H9 (cell line): ENCODE measurements around the gene PXDN. TPM values are rescaled to one million over a fixed set of nuclear protein-coding genes. Genes with fewer than 3 reads are reported as not detected.
A peak's percentile ranks its signal among the peaks of the same experiment; 100 is the strongest.

ENCODE experiments used
- DNase-seq: peaks from one replicate; pipeline ENCODE4 v3.0.0-alpha.2; 2017
- H2AFZ ChIP-seq: one replicate; pipeline ENCODE4 v1.6.1; 2013; ENCODE audit warnings: mild to moderate bottlenecking, low read length, control low read depth, moderate library complexity
- H2AK5ac ChIP-seq: 2 replicates; pipeline ENCODE4 v1.6.1; 2013; ENCODE audit warnings: low read length, control low read depth, mixed read lengths; ENCODE audit not compliant: insufficient read length
- H2BK120ac ChIP-seq: one replicate; pipeline ENCODE4 v1.6.1; 2013; ENCODE audit warnings: low read depth, mild to moderate bottlenecking, low read length, control low read depth, inconsistent platforms; ENCODE audit not compliant: poor library complexity, severe bottlenecking
- H2BK12ac ChIP-seq: 2 replicates; pipeline ENCODE4 v1.6.1; 2013; ENCODE audit warnings: low read length, control low read depth, mixed read lengths, low read depth; ENCODE audit not compliant: insufficient read length
- H2BK15ac ChIP-seq: 2 replicates; pipeline ENCODE4 v1.6.1; 2013; ENCODE audit warnings: low read depth, low read length, control low read depth
- H2BK20ac ChIP-seq: one replicate; pipeline ENCODE4 v1.6.1; 2013; ENCODE audit warnings: low read depth, mild to moderate bottlenecking, low read length, control low read depth, inconsistent platforms; ENCODE audit not compliant: poor library complexity, severe bottlenecking
- H2BK5ac ChIP-seq: 2 replicates; pipeline ENCODE4 v1.6.1; 2013; ENCODE audit warnings: low read length, control low read depth, mixed read lengths; ENCODE audit not compliant: insufficient read length
- H3K14ac ChIP-seq: 2 replicates; pipeline ENCODE4 v1.6.1; 2013; ENCODE audit warnings: low read length, control low read depth; ENCODE audit not compliant: insufficient read depth
- H3K18ac ChIP-seq: 2 replicates; pipeline ENCODE4 v1.6.1; 2013; ENCODE audit warnings: low read depth, mild to moderate bottlenecking, mixed read lengths, low read length, control low read depth; ENCODE audit not compliant: insufficient read length
- H3K23ac ChIP-seq: 2 replicates; pipeline ENCODE4 v1.6.1; 2013; ENCODE audit warnings: low read length, control low read depth, mixed read lengths, low read depth; ENCODE audit not compliant: insufficient read length
- H3K23me2 ChIP-seq: 2 replicates; pipeline ENCODE4 v1.6.1; 2013; ENCODE audit warnings: low read depth, mild to moderate bottlenecking, mixed read lengths, low read length, control low read depth; ENCODE audit not compliant: insufficient read length, poor library complexity, severe bottlenecking
- H3K27ac ChIP-seq: 2 replicates; pipeline ENCODE4 v1.5.1; 2013; ENCODE audit warnings: low read length, control low read depth, mixed read lengths, low read depth; ENCODE audit not compliant: insufficient read length
- H3K27me3 ChIP-seq: 2 replicates; pipeline ENCODE4 v1.6.1; 2013; ENCODE audit warnings: low read length, control low read depth, inconsistent platforms; ENCODE audit not compliant: insufficient read depth
- H3K4ac ChIP-seq: 2 replicates; pipeline ENCODE4 v1.6.1; 2013; ENCODE audit warnings: low read depth, mild to moderate bottlenecking, control low read depth, inconsistent platforms, low read length, moderate library complexity
- H3K4me1 ChIP-seq: 2 replicates; pipeline ENCODE4 v1.6.1; 2013; ENCODE audit warnings: low read length, control low read depth, inconsistent platforms; ENCODE audit not compliant: insufficient read depth
- H3K4me2 ChIP-seq: 2 replicates; pipeline ENCODE4 v1.6.1; 2013; ENCODE audit warnings: low read length, control low read depth, mixed read lengths; ENCODE audit not compliant: insufficient read length, insufficient read depth
- H3K56ac ChIP-seq: 2 replicates; pipeline ENCODE4 v1.6.1; 2013; ENCODE audit warnings: low read depth, mild to moderate bottlenecking, mixed read lengths, low read length, control low read depth; ENCODE audit not compliant: insufficient read length
- H3K79me1 ChIP-seq: 2 replicates; pipeline ENCODE4 v1.6.1; 2013; ENCODE audit warnings: low read depth, mild to moderate bottlenecking, moderate library complexity, low read length, control low read depth, inconsistent platforms; ENCODE audit not compliant: insufficient read depth, poor library complexity, severe bottlenecking
- H3K79me2 ChIP-seq: 2 replicates; pipeline ENCODE4 v1.6.1; 2013; ENCODE audit warnings: low read length, control low read depth, inconsistent platforms; ENCODE audit not compliant: insufficient read depth
- H3K9ac ChIP-seq: 2 replicates; pipeline ENCODE4 v1.6.1; 2013; ENCODE audit warnings: low read length, control low read depth, mixed read lengths; ENCODE audit not compliant: insufficient read length; ENCODE audit errors: extremely low read depth
- H3K9me3 ChIP-seq: one replicate; pipeline ENCODE4 v1.6.1; 2013; ENCODE audit warnings: low read depth, low read length, inconsistent platforms; ENCODE audit not compliant: control insufficient read depth
- H3T11ph ChIP-seq: one replicate; pipeline ENCODE4 v1.6.1; 2013; ENCODE audit warnings: mild to moderate bottlenecking, low read length, control low read depth, inconsistent platforms
- H4K20me1 ChIP-seq: one replicate; pipeline ENCODE4 v1.6.1; 2013; ENCODE audit not compliant: control insufficient read depth, insufficient read length, insufficient read depth
- H4K5ac ChIP-seq: 2 replicates; pipeline ENCODE4 v1.6.1; 2013; ENCODE audit warnings: low read depth, mild to moderate bottlenecking, mixed read lengths, low read length, control low read depth; ENCODE audit not compliant: insufficient read length
- H4K8ac ChIP-seq: replicated peaks from 2 replicates; pipeline ENCODE4 v1.6.1; 2013; ENCODE audit warnings: low read length, control low read depth, mixed read lengths, low read depth; ENCODE audit not compliant: insufficient read length
- H4K91ac ChIP-seq: 2 replicates; pipeline ENCODE4 v1.6.1; 2013; ENCODE audit warnings: low read depth, mild to moderate bottlenecking, moderate library complexity, mixed read lengths, low read length, control low read depth; ENCODE audit not compliant: insufficient read length
- H3K27ac Mint-ChIP-seq, 3 experiments: 2 replicates in 2 of 3; 3 replicates in 1 of 3; pipeline ENCODE4 v1.8.0; 2020 to 2021; ENCODE audit warnings: mixed read lengths in 3 of 3, mild to moderate bottlenecking in 1 of 3, moderate library complexity in 1 of 3
- H3K27me3 Mint-ChIP-seq: 2 replicates; pipeline ENCODE4 v1.8.0; 2021; ENCODE audit warnings: low read depth, mild to moderate bottlenecking, moderate library complexity, mixed read lengths
- H3K36me3 Mint-ChIP-seq, 3 experiments: 2 replicates in 2 of 3; 3 replicates in 1 of 3; pipeline ENCODE4 v1.8.0; 2020 to 2021; ENCODE audit warnings: low read depth in 3 of 3, mixed read lengths in 3 of 3; ENCODE audit not compliant: insufficient read depth in 1 of 3
- H3K4me1 Mint-ChIP-seq, 2 experiments: 2 replicates each; pipeline ENCODE4 v1.8.0; 2020; ENCODE audit warnings: mixed read lengths in 2 of 2
- H3K4me3 Mint-ChIP-seq, 2 experiments: 2 replicates in 1 of 2; 3 replicates in 1 of 2; pipeline ENCODE4 v1.8.0; 2020 to 2021; ENCODE audit warnings: mild to moderate bottlenecking in 2 of 2, mixed read lengths in 2 of 2, moderate library complexity in 1 of 2
- H3K9me3 Mint-ChIP-seq, 2 experiments: 2 replicates in 1 of 2; 3 replicates in 1 of 2; pipeline ENCODE4 v1.8.0; 2020; ENCODE audit warnings: mild to moderate bottlenecking in 2 of 2, mixed read lengths in 2 of 2, moderate library complexity in 1 of 2
- WGBS: extraction: QIAGEN DNeasy Blood & Tissue Kit; methylation state at CpG from one replicate; pipeline ENCODE4 v1.1.7; 2013; ENCODE audit warnings: missing lambda C conversion rate, low lambda C conversion rate, mixed read lengths; ENCODE audit not compliant: insufficient read length; ENCODE audit errors: extremely low coverage; 5-methylcytosine and 5-hydroxymethylcytosine counted together
- total RNA-seq: library from RNA; stranded (reverse); gene quantifications from 2 replicates; pipeline ENCODE4 v1.2.1, GENCODE V29; 2021
- TF ChIP-seq, protein P1 (sequence below): fragments of 200-600 bp; sonication (generic); conservative IDR thresholded peaks from 3 replicates; pipeline ENCODE4 v1.8.0; 2021; ENCODE audit warnings: antibody characterized with exemption, mild to moderate bottlenecking

The PXDN gene
- total RNA-seq, 1 experiment from 2014 or later: 146 TPM

GRCh38 chr2:1598041-1598710, 146.1 kb downstream of the PXDN start:
- WGBS: no CpG with 5 or more reads among the region's 20 CpGs
- H3K27me3 Mint-ChIP-seq: no peaks in the 10 kb centered on the region
- H3K23ac ChIP-seq: no peak overlapping the region
- no peak overlapping the region for H2AK5ac ChIP-seq
- H3K27ac ChIP-seq: no peak overlapping the region
- TF ChIP-seq, protein P1, sequence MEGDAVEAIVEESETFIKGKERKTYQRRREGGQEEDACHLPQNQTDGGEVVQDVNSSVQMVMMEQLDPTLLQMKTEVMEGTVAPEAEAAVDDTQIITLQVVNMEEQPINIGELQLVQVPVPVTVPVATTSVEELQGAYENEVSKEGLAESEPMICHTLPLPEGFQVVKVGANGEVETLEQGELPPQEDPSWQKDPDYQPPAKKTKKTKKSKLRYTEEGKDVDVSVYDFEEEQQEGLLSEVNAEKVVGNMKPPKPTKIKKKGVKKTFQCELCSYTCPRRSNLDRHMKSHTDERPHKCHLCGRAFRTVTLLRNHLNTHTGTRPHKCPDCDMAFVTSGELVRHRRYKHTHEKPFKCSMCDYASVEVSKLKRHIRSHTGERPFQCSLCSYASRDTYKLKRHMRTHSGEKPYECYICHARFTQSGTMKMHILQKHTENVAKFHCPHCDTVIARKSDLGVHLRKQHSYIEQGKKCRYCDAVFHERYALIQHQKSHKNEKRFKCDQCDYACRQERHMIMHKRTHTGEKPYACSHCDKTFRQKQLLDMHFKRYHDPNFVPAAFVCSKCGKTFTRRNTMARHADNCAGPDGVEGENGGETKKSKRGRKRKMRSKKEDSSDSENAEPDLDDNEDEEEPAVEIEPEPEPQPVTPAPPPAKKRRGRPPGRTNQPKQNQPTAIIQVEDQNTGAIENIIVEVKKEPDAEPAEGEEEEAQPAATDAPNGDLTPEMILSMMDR: no peak
- H2BK5ac ChIP-seq: no peak overlapping the region
- no peak overlapping the region for H2BK120ac ChIP-seq
- no peak overlapping the region for H3K4me3 Mint-ChIP-seq
- H4K5ac ChIP-seq: no peak overlapping the region
- H3K27me3 ChIP-seq: no peaks in the 10 kb centered on the region
- DNase-seq: peak; percentile 19
- no peak overlapping the region for H4K91ac ChIP-seq
- no peak overlapping the region for H2AFZ ChIP-seq
- H3K79me2 ChIP-seq: no peaks in the 10 kb centered on the region; the same call in 1 of the 2 replicates
- H3K14ac ChIP-seq: no peak overlapping the region; the same call in 1 of the 2 replicates
- H3K27ac Mint-ChIP-seq: no peak overlapping the region
- H4K20me1 ChIP-seq: no peaks in the 10 kb centered on the region
- no peaks in the 10 kb centered on the region for H3K9me3 Mint-ChIP-seq
- H3K4me2 ChIP-seq: no peak overlapping the region
- H2BK20ac ChIP-seq: no peak overlapping the region
- H3T11ph ChIP-seq: no peak overlapping the region
- no peaks in the 10 kb centered on the region for H3K36me3 Mint-ChIP-seq
- H3K9me3 ChIP-seq: no peaks in the 10 kb centered on the region
- H3K4me1 ChIP-seq: no peaks in the 10 kb centered on the region
- H2BK15ac ChIP-seq: no peak overlapping the region
- H3K4me1 Mint-ChIP-seq: peaks cover 2 to 9% of the 10 kb centered on the region in 2 experiments; a peak in 2 of 4 replicates
- H3K18ac ChIP-seq: no peak overlapping the region
- no peak overlapping the region for H3K9ac ChIP-seq
- no peaks in the 10 kb centered on the region for H3K23me2 ChIP-seq
- no peaks in the 10 kb centered on the region for H3K79me1 ChIP-seq
- H4K8ac ChIP-seq: no peak overlapping the region
- no peak overlapping the region for H3K56ac ChIP-seq
- no peak overlapping the region for H3K4ac ChIP-seq
- H2BK12ac ChIP-seq: no peak overlapping the region
